PC-3 (cell line): Measurements from ENCODE around the gene TBC1D3E. TPM values are rescaled to one million over a fixed set of nuclear protein-coding genes. Genes with fewer than 3 reads are reported as not detected.
"Not testable (repeated sequence)": the region's sequence is repeated elsewhere in the genome, so short reads cannot be mapped to it uniquely, and the experiment has no call there.

Experiments used
- ATAC-seq: fragments of 200-7000 bp; cut with Tn5 transposase; 2 replicates; pipeline ENCODE4 v1.9.1; 2020; ENCODE audit warnings: mild to moderate bottlenecking, moderate library complexity
- Bru-seq: library from RNA; stranded (reverse); fragments of 400-500 nt; gene quantifications from one replicate; lab custom pipeline; 2021; lab: Mats Ljungman, UMichigan
- BruChase-seq, 2 experiments: library from RNA; stranded (reverse); fragments of 400-500 nt; gene quantifications; one replicate each; lab custom pipeline; 2021; lab: Mats Ljungman, UMichigan
- BruUV-seq: library from RNA; stranded (reverse); fragments of 400-500 nt; replicated peaks from 2 replicates; lab custom pipeline; 2021; lab: Mats Ljungman, UMichigan
- CTCF ChIA-PET: fragments of 300-600 bp; sonication (Branson Sonifier 250); formaldehyde crosslinking; loops from one replicate; lab custom pipeline; 2022; ENCODE audit warnings: antibody characterized with exemption; lab: Charles Lee
- POLR2A ChIA-PET: fragments of 300-600 bp; sonication (Branson Sonifier 250); formaldehyde crosslinking; loops from one replicate; lab custom pipeline; 2022; ENCODE audit warnings: antibody characterized with exemption; ENCODE audit not compliant: unreplicated experiment; lab: Charles Lee
- DNase-seq: peaks from one replicate; pipeline ENCODE4 v3.0.0-alpha.2; 2015
- H2AFZ ChIP-seq: fragments of 300-600 bp; sonication (generic); 2 replicates; pipeline ENCODE4 v1.6.0; 2016; ENCODE audit warnings: antibody characterized with exemption, low read length
- H3F3A ChIP-seq: fragments of 300-600 bp; sonication (generic); one replicate; pipeline ENCODE4 v1.6.0; 2017; ENCODE audit warnings: antibody characterized with exemption, low read length, control low read depth, mild to moderate bottlenecking; ENCODE audit not compliant: unreplicated experiment
- H3K27ac ChIP-seq: fragments of 300-600 bp; sonication (generic); 2 replicates; pipeline ENCODE4 v1.5.1; 2016; ENCODE audit warnings: mild to moderate bottlenecking, low read length
- H3K27me3 ChIP-seq: fragments of 300-600 bp; sonication (generic); 2 replicates; pipeline ENCODE4 v1.6.1; 2016; ENCODE audit warnings: low read length, mixed read lengths
- H3K36me3 ChIP-seq: fragments of 300-600 bp; sonication (generic); 2 replicates; pipeline ENCODE4 v1.6.1; 2016; ENCODE audit warnings: low read depth, mixed run types, low read length, mixed read lengths
- H3K4me1 ChIP-seq: fragments of 300-600 bp; sonication (generic); 2 replicates; pipeline ENCODE4 v1.5.1; 2016; ENCODE audit warnings: low read length; ENCODE audit not compliant: insufficient read depth
- H3K4me2 ChIP-seq: fragments of 300-600 bp; sonication (generic); 2 replicates; pipeline ENCODE4 v1.6.0; 2016; ENCODE audit warnings: low read length
- H3K4me3 ChIP-seq: fragments of 300-600 bp; sonication (generic); 2 replicates; pipeline ENCODE4 v1.5.1; 2016; ENCODE audit warnings: mild to moderate bottlenecking, low read length, mixed read lengths
- H3K79me2 ChIP-seq: fragments of 300-600 bp; sonication (generic); 2 replicates; pipeline ENCODE4 v1.6.1; 2017; ENCODE audit warnings: low read length, mixed read lengths
- H3K9ac ChIP-seq: fragments of 300-600 bp; sonication (generic); 2 replicates; pipeline ENCODE4 v1.6.0; 2016; ENCODE audit warnings: mild to moderate bottlenecking, low read length
- H3K9me2 ChIP-seq: fragments of 300-600 bp; sonication (generic); replicated peaks from 2 replicates; pipeline ENCODE4 v1.6.1; 2016; ENCODE audit warnings: mixed run types, low read length, mixed read lengths
- H3K9me3 ChIP-seq: fragments of 300-600 bp; sonication (generic); 2 replicates; pipeline ENCODE4 v1.6.1; 2016; ENCODE audit warnings: low read length, mixed read lengths
- H4K20me1 ChIP-seq: fragments of 300-600 bp; sonication (generic); 2 replicates; pipeline ENCODE4 v1.6.1; 2016; ENCODE audit warnings: low read length, mixed read lengths
- intact Hi-C: fragments of 100-400 bp; cut with micrococcal nuclease; formaldehyde crosslinking; loops from 2 replicates; pipeline ENCODE4 v1.9.0; 2023
- long read RNA-seq: library from polyadenylated mRNA; unstranded; transcript quantifications from one replicate; pipeline ENCODE4 v2.0.0, GENCODE V29; 2021; ENCODE audit not compliant: unreplicated experiment
- total RNA-seq: library from RNA; depleted of rRNA; stranded (reverse); fragments of >200 nt; gene quantifications from 2 replicates; pipeline ENCODE4 v1.2.3, GENCODE V29; 2014; rRNA removed

TBC1D3E gene
- not detected in 2 replicates for total RNA-seq
- Bru-seq, nascent RNA = percentile 17 among the genes with signal in this experiment
- BruChase-seq, experiment 1, labeled RNA remaining after a 6-hour chase = percentile 18 among the genes with signal in this experiment
- BruChase-seq, experiment 2, labeled RNA remaining after a 2-hour chase = percentile 28 among the genes with signal in this experiment
- long read RNA-seq, partial matches to known transcripts = 0 of 1 reads
- long read RNA-seq, other reads (novel, unspliced or antisense) = 1 of 1 reads

GRCh38 chr17:38127651-38128050 lies at the start of gene TBC1D3E:
TBC1D3E (plus strand) TSS chr17:38127951; CDS start chr17:38129496, 1,545 bp downstream.
- H3K79me2 ChIP-seq, H3K27me3 ChIP-seq, H3K9ac ChIP-seq, H4K20me1 ChIP-seq, H3K4me1 ChIP-seq, intact Hi-C loops, H3K9me2 ChIP-seq, DNase-seq, BruUV-seq, H3K9me3 ChIP-seq, POLR2A ChIA-PET, H3K36me3 ChIP-seq, H3F3A ChIP-seq, H2AFZ ChIP-seq, H3K4me2 ChIP-seq, H3K27ac ChIP-seq, CTCF ChIA-PET, ATAC-seq, H3K4me3 ChIP-seq: not testable (repeated sequence)

GRCh38 chr17:38087344-38087743 lies 40.4 kb upstream of the TBC1D3E start:
- BruUV-seq, H3K27ac ChIP-seq, H3K9me2 ChIP-seq, H3K79me2 ChIP-seq, H3K4me3 ChIP-seq, H4K20me1 ChIP-seq, DNase-seq, H2AFZ ChIP-seq, POLR2A ChIA-PET, intact Hi-C loops, CTCF ChIA-PET, H3K27me3 ChIP-seq, H3K4me2 ChIP-seq, H3F3A ChIP-seq, H3K36me3 ChIP-seq, H3K9ac ChIP-seq, H3K9me3 ChIP-seq, H3K4me1 ChIP-seq: not testable (repeated sequence)
- peak; percentile 99 for ATAC-seq

- intact Hi-C loops, BruUV-seq, H3K9ac ChIP-seq, H3K9me2 ChIP-seq, H3K4me1 ChIP-seq, ATAC-seq, H3K4me2 ChIP-seq, DNase-seq, H3K79me2 ChIP-seq, POLR2A ChIA-PET, H3F3A ChIP-seq, H3K4me3 ChIP-seq, H3K27me3 ChIP-seq, H4K20me1 ChIP-seq, H3K27ac ChIP-seq, H3K9me3 ChIP-seq, CTCF ChIA-PET, H3K36me3 ChIP-seq, H2AFZ ChIP-seq: not testable (repeated sequence)
These were observed 39.6 kb upstream of the TBC1D3E start for GRCh38 chr17:38088120-38088519.

- DNase-seq, H3K9me2 ChIP-seq, intact Hi-C loops, H3K4me2 ChIP-seq, H3K27ac ChIP-seq, H2AFZ ChIP-seq, CTCF ChIA-PET, H3K4me1 ChIP-seq, H3K36me3 ChIP-seq, ATAC-seq, H3K79me2 ChIP-seq, H4K20me1 ChIP-seq, H3K27me3 ChIP-seq, BruUV-seq, H3K4me3 ChIP-seq, H3F3A ChIP-seq, H3K9ac ChIP-seq, H3K9me3 ChIP-seq, POLR2A ChIA-PET: not testable (repeated sequence)
These were observed 33.6 kb upstream of the TBC1D3E start for GRCh38 chr17:38094059-38094694.

- H4K20me1 ChIP-seq, POLR2A ChIA-PET, H3K9ac ChIP-seq, intact Hi-C loops, H3K4me3 ChIP-seq, H3K36me3 ChIP-seq, H3K9me3 ChIP-seq, BruUV-seq, H3K27ac ChIP-seq, DNase-seq, CTCF ChIA-PET, H3K79me2 ChIP-seq, H3F3A ChIP-seq, H2AFZ ChIP-seq, H3K9me2 ChIP-seq, H3K4me2 ChIP-seq, H3K4me1 ChIP-seq, H3K27me3 ChIP-seq: not testable (repeated sequence)
- peak; percentile 63 for ATAC-seq
These were observed 28.5 kb upstream of the TBC1D3E start for GRCh38 chr17:38099262-38099661.

GRCh38 chr17:38119829-38120228 lies 7.9 kb upstream of the TBC1D3E start:
- H3K27me3 ChIP-seq, H3K27ac ChIP-seq, H3F3A ChIP-seq, H4K20me1 ChIP-seq, H3K79me2 ChIP-seq, H3K36me3 ChIP-seq, H3K9me3 ChIP-seq, H3K4me1 ChIP-seq, intact Hi-C loops, DNase-seq, CTCF ChIA-PET, H3K4me2 ChIP-seq, H3K9ac ChIP-seq, H3K9me2 ChIP-seq, POLR2A ChIA-PET, H2AFZ ChIP-seq, BruUV-seq, H3K4me3 ChIP-seq: not testable (repeated sequence)
- ATAC-seq = peak; percentile 24; the same call in 1 of the 2 replicates
